Astrocyte of the spinal cord (primary cell): ENCODE measurements around the gene EIPR1.
A peak's percentile ranks its signal among the peaks of the same experiment; 100 is the strongest.

ENCODE experiments used
- DNase-seq: peaks from one replicate; pipeline ENCODE4 v3.0.0; 2011; ENCODE audit warnings: low read depth, low spot score
- H3K4me3 ChIP-seq: 2 replicates; pipeline ENCODE4 v1.5.1; 2011; ENCODE audit warnings: low read depth, mild to moderate bottlenecking, low read length, moderate library complexity
- in situ Hi-C: cut with HindIII; loops from 2 replicates; pipeline ENCODE4 v1.10.0; 2017; ENCODE audit warnings: low sequenced_read_pairs
- TF ChIP-seq, protein P1 (sequence below): IDR thresholded peaks from 2 replicates; pipeline ENCODE4 v1.5.1; 2012; ENCODE audit warnings: low read depth, mild to moderate bottlenecking, low read length, inconsistent platforms

The EIPR1 gene

DNA sequence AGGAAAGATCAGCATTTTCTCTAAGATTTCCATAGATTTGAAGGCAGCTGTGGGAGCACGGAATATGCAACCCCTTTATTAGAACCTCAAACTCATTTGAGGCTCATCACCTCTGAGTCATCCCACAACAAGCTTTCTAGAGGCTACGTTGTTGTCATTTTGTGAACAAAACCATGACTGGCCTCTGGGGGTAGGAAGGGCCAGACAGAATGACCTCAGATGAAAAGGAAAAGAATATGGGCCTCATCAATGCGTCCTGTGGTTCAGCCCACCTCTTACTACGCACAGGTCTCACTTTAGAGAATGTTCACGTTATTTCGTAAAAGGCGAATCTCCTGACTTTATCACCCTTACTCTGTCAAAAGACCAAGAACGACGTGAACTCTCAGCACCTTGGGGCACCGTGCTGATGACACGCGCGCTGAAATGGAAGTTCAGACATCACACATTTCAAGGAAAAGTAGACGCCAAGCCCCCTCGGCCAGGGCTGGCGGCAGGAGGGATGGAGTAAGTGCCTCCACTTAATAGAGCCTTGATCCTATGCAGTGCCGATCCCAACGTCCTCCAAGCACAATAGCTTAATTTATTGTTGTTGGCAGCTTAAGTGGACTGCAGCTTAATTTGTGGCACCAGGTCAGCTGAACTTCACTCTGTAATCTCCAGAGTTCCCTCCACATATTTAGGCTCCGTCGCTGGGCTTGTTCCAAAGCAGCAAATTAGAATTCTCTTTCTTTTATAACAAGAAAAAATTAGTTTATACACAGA lies 208.3 kb downstream of the EIPR1 start:
- H3K4me3 ChIP-seq, result no peak overlapping the region
- TF ChIP-seq, protein P1, sequence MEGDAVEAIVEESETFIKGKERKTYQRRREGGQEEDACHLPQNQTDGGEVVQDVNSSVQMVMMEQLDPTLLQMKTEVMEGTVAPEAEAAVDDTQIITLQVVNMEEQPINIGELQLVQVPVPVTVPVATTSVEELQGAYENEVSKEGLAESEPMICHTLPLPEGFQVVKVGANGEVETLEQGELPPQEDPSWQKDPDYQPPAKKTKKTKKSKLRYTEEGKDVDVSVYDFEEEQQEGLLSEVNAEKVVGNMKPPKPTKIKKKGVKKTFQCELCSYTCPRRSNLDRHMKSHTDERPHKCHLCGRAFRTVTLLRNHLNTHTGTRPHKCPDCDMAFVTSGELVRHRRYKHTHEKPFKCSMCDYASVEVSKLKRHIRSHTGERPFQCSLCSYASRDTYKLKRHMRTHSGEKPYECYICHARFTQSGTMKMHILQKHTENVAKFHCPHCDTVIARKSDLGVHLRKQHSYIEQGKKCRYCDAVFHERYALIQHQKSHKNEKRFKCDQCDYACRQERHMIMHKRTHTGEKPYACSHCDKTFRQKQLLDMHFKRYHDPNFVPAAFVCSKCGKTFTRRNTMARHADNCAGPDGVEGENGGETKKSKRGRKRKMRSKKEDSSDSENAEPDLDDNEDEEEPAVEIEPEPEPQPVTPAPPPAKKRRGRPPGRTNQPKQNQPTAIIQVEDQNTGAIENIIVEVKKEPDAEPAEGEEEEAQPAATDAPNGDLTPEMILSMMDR, result no peak
- DNase-seq, result peak; percentile 56
- in situ Hi-C loops, result no loop called here

DNA sequence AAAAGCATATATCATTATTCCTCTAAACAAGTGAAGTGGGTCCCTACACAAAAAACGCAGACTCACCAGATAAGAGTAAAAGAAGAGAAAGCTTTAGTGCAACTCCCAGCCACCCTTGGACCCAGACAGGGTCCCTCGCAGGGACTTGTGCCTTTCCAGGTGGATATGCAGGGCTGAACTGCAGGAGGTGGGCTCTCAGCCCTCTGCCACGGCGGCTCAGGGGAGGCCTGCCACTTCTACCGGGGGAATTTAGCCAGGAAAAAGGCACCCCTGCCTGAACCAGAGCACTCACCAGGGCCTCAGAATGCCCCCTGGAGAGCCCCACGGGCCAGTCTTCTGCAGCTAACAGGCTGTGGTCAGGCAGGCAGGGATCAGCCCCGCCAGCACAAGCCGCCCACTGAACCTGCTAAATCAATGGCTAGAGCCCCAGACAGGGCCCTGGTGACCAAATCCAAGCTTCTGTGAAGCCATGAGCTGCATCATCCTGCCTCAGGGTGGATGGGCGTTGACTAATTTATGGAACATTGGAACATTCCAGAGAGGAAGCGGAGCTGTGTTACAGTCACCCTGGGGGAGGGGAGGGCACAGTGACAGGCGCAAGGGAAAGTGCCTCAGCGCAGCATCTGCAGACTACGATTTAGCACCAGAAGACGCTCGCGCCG lies 209.3 kb downstream of the EIPR1 start:
- in situ Hi-C loops, result no loop called here
- peak; percentile 52 for DNase-seq
- TF ChIP-seq, protein P1, result no peak
- no peak overlapping the region for H3K4me3 ChIP-seq

DNA sequence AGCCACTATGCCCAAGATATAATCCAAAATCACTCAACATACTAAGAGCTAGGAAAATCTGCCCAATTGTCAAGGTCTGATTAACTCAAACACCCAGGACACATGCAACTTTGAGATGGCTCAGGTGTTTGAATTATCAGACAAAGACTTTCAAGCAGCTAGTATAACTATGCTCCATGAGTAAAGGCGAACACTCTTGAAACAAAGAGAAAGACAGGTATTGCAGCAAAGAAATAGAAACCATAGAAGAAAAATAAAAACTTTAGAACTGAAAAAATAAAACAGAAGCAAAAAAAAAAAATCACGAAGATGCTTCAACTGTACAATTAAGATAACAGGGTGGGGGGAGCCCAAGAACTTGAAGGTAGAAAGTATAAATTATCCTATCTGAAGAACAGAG lies 214.2 kb downstream of the EIPR1 start:
- in situ Hi-C loops, result no loop called here
- TF ChIP-seq, protein P1, result no peak
- DNase-seq, result no peak
- H3K4me3 ChIP-seq, result no peak overlapping the region

DNA sequence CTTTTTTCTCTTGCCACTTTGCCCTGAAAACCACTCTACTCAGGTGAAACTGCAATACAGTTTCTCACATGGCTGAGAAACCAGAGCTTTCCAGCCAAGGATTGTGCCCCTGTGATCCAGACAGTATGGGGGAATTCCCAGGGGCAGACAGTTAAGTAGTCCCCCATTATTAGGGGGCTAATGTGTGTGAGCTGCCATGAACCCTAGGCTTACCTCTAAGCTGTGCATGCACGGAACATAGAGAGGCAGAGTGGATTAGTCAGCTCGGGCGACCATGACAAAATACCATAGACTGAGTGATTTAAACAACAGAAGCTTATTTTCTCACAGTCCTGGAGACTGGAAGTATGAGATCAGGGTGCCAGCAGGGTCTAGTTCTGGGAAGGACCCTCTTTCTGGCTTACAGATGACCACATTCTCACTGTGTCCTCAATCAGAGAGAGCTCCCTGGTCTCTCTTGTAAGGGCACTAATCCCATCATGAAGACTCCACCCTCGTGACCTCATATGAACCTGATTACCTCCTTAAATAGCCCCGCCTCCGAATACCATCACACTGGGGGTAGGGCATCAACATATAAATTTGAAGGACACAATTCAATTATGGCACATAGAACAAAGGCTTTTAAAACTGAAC lies 215.1 kb downstream of the EIPR1 start:
- no peak overlapping the region for H3K4me3 ChIP-seq
- TF ChIP-seq, protein P1, result no peak
- no peak for DNase-seq
- in situ Hi-C loops, result no loop called here

DNA sequence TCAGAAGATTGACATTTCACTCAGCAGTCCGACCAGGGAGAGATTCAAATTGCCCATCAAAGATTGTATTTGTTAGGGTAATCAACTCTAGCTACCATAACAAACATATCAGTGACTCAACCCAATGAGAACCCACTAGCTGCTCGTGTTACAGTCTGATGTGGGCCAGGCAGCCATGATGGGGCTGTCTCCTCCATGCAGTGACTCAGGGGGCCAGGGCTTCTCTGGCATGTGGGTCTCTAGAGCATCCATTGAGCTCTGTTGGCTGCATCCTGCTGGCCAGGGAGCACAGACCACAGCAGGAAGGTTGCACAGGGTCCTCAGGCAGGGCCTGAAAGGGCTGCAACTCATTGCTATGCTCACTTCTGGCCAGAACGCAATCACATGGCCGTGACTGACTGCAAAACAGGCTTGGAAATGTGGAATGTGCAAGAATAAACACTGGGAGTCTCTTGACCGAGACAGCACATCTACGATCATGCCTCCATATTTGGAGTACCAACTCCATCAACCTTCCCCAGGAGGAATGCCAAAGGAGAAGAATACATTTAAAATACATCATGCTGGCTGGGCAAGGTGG lies 216.8 kb downstream of the EIPR1 start:
- in situ Hi-C loops, result no loop called here
- H3K4me3 ChIP-seq, result no peak overlapping the region
- peak; percentile 14 for DNase-seq
- TF ChIP-seq, protein P1, result no peak

DNA sequence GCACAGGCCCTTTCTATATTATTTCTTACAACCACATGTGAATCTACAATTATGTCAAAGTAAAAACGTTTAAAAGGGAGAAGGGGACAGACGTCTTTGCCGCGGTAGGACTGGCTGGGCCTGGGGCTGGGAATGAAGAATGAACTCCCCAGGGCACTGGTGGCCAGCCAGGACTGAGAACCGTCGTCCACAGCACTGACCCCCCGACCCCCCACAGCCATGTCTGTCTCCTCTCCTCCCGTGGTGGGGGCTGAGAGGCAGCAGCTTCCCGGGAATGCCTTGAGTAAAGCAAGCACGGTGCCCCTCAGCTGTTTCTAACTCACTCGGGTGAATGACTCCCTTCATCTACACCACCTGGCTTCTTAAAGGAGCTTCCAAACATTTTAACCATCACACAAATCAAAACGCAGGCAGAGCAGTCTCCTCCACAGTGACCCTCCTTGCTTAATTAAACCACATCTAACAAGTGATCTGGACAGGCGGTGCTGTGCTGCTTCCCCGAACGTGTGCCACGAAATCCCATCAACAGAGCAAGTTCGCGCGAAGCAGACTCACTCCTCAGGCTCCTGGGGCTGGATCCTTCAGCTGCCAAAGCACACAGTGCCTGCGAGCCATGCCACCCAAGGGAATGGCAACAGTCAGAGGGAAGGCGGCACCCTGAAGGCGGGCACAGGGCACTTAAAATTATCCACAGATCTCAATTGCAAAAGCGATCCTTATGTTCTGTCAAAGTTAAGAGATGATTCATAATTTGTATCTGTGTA lies 217.7 kb downstream of the EIPR1 start:
- TF ChIP-seq, protein P1, result no peak
- H3K4me3 ChIP-seq, result no peak overlapping the region
- DNase-seq, result no peak
- in situ Hi-C loops, result no loop called here
